A673 (cell line): ENCODE data around the gene KIAA0586.

Experiments
- CTCF ChIP-seq: fragments of 300-800, 200-600 bp; sonication (generic); conservative IDR thresholded peaks from 2 replicates; pipeline ENCODE4 v1.5.1; 2017; ENCODE audit warnings: low read depth, mild to moderate bottlenecking, antibody characterized with exemption, low read length, moderate library complexity, mixed read lengths
- EZH2 ChIP-seq: fragments of 200-600 bp; sonication (generic); IDR thresholded peaks from 2 replicates; pipeline ENCODE4 v1.6.1; 2017; ENCODE audit warnings: borderline replicate concordance, low read depth, mild to moderate bottlenecking, mixed read lengths, antibody characterized with exemption, low read length; ENCODE audit not compliant: poor library complexity, severe bottlenecking

- TF ChIP-seq CTCF (no peak), EZH2 (no peak)
Observed at GRCh38 chr14:58537004-58537403, 109.5 kb downstream of the KIAA0586 start.
